ENCODE data around the gene ZNF280A.
A peak's percentile ranks its signal among the peaks of the same experiment; 100 is the strongest.

DNA sequence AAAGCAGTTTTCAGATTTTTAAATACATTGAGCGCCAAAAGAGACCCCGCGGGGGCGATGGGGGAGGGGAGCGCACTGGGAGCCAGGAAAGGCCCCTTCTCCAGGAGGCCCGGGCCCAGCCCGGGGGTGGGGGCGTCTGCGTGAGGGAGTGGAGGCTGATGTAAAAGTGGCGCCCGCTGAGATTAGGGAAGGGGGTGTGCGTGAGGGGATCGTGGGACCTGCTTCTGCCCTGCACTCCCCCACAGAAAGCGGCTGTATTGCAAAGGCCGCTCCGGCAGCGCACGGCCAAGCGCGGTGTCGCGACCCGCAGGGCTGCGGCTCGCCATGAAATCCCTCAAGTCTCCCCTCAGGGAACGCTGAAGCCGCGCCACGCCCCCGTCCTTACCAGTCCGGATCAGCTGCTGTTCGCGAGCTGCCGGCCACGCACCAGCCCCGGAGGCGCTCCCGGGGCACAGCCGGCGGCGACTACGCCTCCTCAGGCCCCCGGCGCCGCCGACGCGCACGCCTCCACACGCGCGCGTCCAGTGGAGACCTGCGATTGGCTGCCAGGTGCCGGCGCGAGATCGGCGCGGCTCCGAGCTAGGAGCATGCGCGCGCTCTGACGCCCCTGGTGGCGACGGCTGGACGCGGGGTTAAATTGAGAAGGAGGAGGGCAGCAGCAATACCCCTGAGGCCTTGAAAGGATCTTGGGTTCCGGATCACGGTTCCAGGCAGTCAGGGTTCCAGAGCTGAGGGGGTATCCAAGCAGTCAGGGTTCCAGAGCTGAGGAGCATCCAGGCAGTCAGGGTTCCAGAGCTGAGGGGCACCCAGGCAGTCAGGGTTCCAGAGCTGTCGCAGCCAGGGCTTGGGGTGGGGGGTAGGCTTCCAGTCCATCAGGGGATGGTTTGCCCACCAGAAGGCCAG is 11.5 kb downstream of the ZNF280A start, which contains the start of gene ZNF280B:
- TF ChIP-seq POLR2A (IDR thresholded peaks at IDR 0.05) = no peak
- TF ChIP-seq, protein P1, sequence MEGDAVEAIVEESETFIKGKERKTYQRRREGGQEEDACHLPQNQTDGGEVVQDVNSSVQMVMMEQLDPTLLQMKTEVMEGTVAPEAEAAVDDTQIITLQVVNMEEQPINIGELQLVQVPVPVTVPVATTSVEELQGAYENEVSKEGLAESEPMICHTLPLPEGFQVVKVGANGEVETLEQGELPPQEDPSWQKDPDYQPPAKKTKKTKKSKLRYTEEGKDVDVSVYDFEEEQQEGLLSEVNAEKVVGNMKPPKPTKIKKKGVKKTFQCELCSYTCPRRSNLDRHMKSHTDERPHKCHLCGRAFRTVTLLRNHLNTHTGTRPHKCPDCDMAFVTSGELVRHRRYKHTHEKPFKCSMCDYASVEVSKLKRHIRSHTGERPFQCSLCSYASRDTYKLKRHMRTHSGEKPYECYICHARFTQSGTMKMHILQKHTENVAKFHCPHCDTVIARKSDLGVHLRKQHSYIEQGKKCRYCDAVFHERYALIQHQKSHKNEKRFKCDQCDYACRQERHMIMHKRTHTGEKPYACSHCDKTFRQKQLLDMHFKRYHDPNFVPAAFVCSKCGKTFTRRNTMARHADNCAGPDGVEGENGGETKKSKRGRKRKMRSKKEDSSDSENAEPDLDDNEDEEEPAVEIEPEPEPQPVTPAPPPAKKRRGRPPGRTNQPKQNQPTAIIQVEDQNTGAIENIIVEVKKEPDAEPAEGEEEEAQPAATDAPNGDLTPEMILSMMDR (IDR thresholded peaks at IDR 0.05 in 8 of 11, conservative IDR thresholded peaks at IDR 0.05 in 3 of 11) = peak; percentile 41 to 73 (median 68)
